Measurements from ENCODE around the gene CLSTN2. TPM values are rescaled to one million over a fixed set of nuclear protein-coding genes. Genes with fewer than 3 reads are reported as not detected.

The CLSTN2 gene
- total and polyA plus RNA-seq, 3 donors from 2014 or later = 3.1 to 5.7 (median 3.8) TPM

DNA sequence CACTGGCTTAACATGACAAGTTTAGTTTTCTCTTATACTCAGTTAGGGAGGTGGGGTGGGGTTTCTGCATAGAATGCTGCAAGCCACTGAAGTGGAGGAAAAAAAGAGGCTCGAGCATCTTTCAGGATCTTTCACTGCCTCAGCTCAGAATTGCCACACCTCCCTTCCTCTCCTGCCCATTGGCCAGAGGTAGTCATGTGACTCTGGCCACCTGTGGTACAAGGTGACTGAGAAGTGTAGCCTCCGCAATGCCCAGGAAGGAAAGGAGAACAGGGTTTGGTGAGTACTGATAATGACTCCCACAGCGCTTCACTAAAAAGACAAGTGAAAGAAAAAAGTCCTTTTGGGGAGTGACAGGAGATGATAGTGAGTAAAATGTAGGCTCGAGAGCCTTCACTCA lies 618.6 kb downstream of the CLSTN2 start:
- intact Hi-C loops (cut with DNase I; ENCODE audit: low total_unique reads) = no loop called here
- Histone ChIP-seq H3K36me3 (ENCODE audit: low read depth, missing control alignments) (no peaks in the 10 kb centered on the region), H3K27me3 (no peaks in the 10 kb centered on the region), H3K4me3 (no peak overlapping the region), H3K4me1 (no peaks in the 10 kb centered on the region), H3K9me3 (no peaks in the 10 kb centered on the region), H3K27ac (no peak overlapping the region)
- DNase-seq = no peak
- no peak for TF ChIP-seq POLR2A (IDR thresholded peaks at IDR 0.05)
- TF ChIP-seq, protein P1, sequence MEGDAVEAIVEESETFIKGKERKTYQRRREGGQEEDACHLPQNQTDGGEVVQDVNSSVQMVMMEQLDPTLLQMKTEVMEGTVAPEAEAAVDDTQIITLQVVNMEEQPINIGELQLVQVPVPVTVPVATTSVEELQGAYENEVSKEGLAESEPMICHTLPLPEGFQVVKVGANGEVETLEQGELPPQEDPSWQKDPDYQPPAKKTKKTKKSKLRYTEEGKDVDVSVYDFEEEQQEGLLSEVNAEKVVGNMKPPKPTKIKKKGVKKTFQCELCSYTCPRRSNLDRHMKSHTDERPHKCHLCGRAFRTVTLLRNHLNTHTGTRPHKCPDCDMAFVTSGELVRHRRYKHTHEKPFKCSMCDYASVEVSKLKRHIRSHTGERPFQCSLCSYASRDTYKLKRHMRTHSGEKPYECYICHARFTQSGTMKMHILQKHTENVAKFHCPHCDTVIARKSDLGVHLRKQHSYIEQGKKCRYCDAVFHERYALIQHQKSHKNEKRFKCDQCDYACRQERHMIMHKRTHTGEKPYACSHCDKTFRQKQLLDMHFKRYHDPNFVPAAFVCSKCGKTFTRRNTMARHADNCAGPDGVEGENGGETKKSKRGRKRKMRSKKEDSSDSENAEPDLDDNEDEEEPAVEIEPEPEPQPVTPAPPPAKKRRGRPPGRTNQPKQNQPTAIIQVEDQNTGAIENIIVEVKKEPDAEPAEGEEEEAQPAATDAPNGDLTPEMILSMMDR (IDR thresholded peaks at IDR 0.05) = no peak
- 90 to 94% methylated on average over 4 of the region's 4 CpGs for whole genome bisulfite sequencing, 2 donors

DNA sequence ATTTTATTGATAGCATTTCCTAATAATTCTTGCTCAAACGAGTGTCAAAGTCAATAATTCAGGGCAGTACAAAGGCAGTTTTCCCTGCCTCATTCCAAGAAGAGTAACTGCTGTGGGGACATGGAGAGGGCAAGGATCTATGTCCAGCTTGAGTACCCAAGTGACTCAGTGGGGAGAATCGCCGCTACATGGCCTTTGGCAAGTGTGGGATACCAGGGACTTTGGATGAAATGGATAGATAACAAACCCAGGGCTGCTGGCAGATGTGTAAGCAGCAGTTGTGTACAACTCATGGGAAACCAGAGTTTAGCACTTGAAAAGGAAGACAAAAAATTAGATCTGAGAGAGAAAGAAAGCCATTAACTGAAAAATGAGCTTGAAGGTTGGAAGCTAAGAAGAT lies 620.7 kb downstream of the CLSTN2 start:
- H3K36me3 ChIP-seq (ENCODE audit: low read depth, missing control alignments) = no peaks in the 10 kb centered on the region
- no peak for DNase-seq
- H3K27me3 ChIP-seq = no peaks in the 10 kb centered on the region
- intact Hi-C loops (cut with DNase I; ENCODE audit: low total_unique reads) = no loop called here
- WGBS, 2 donors = 88 to 94% methylated on average over 3 of the region's 3 CpGs
- H3K4me3 ChIP-seq = no peak overlapping the region
- TF ChIP-seq, protein P1 (IDR thresholded peaks at IDR 0.05) = no peak
- no peak for TF ChIP-seq POLR2A (IDR thresholded peaks at IDR 0.05)
- no peak overlapping the region for H3K27ac ChIP-seq
- no peaks in the 10 kb centered on the region for H3K4me1 ChIP-seq
- no peaks in the 10 kb centered on the region for H3K9me3 ChIP-seq

DNA sequence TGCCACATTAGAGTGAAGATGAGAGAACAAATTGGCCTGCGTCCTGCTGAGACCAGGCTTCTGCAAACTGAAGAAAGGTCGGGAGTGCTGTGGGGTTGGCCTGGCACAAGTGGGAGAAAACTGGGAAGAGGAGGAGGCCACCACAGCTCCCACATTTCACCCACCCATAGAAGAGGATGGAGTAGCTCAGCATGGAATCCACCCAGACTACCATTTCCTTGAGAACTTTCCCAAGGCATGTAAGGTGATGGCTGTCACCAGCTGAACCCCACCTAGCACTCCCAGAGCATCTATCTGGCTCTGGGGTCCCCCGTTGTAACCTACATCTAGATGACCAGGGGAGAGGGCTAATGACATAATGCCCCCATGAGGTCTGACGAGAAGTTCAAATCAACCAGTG lies 622.5 kb downstream of the CLSTN2 start:
- Histone ChIP-seq H3K27ac (no peak overlapping the region), H3K4me1 (no peaks in the 10 kb centered on the region), H3K36me3 (ENCODE audit: low read depth, missing control alignments) (no peaks in the 10 kb centered on the region), H3K9me3 (no peaks in the 10 kb centered on the region), H3K4me3 (no peak overlapping the region), H3K27me3 (no peaks in the 10 kb centered on the region)
- no peak for TF ChIP-seq POLR2A (IDR thresholded peaks at IDR 0.05)
- TF ChIP-seq, protein P1 (IDR thresholded peaks at IDR 0.05) = no peak
- intact Hi-C loops (cut with DNase I; ENCODE audit: low total_unique reads) = no loop called here
- 87 to 90% methylated on average over 4 of the region's 4 CpGs for WGBS, 2 donors
- DNase-seq = no peak

DNA sequence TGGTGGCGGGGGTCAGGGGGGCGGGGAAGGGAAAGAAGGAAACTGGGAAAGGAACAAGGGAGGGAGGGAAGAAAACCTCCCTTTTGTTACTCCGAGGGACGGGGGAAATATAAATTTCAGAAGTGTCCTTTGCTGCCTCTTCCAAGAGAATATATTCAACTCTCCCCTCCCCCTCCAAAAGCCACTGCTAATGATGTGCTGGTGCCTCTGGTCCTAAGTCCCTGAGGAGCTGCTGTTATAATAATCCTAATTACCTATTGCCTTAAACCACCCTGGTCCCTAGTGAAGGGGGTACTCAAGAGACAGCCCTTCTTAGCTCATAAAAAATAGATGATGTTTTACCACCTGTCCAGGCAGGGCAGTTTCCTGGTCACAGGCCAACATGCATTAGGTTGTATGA lies 624.6 kb downstream of the CLSTN2 start:
- no peaks in the 10 kb centered on the region for H3K27me3 ChIP-seq

More for the DNA sequence above, 624.6 kb downstream of the CLSTN2 start:
- 87 to 88% methylated on average over 4 of the region's 4 CpGs for WGBS, 2 donors
- intact Hi-C loops (cut with DNase I; ENCODE audit: low total_unique reads) = no loop called here
- H3K36me3 ChIP-seq (ENCODE audit: low read depth, missing control alignments) = no peaks in the 10 kb centered on the region
- DNase-seq = no peak
- no peaks in the 10 kb centered on the region for H3K4me1 ChIP-seq
- no peak overlapping the region for H3K27ac ChIP-seq
- TF ChIP-seq, protein P1 (IDR thresholded peaks at IDR 0.05) = no peak
- no peak for TF ChIP-seq POLR2A (IDR thresholded peaks at IDR 0.05)
- H3K9me3 ChIP-seq = no peaks in the 10 kb centered on the region
- no peak overlapping the region for H3K4me3 ChIP-seq
